DND-41 (cell line): Measurements from ENCODE around the gene SLAMF1.
"Not testable (repeated sequence)": the region's sequence is repeated elsewhere in the genome, so short reads cannot be mapped to it uniquely, and the experiment has no call there.

Experiments used
- ATAC-seq: fragments of 200-7000 bp; cut with Tn5 transposase; 3 replicates; pipeline ENCODE4 v1.9.1; 2021; ENCODE audit warnings: low read depth; ENCODE audit not compliant: insufficient read depth
- DNase-seq: peaks from one replicate; pipeline ENCODE4 v3.0.0-alpha.2; 2020
- H2AFZ ChIP-seq: 2 replicates; pipeline ENCODE4 v1.6.0; 2012; ENCODE audit warnings: low read depth, low read length
- H3K27ac ChIP-seq: 2 replicates; pipeline ENCODE4 v1.5.1; 2012; ENCODE audit warnings: low read length, inconsistent platforms
- H3K27me3 ChIP-seq: fragments of 200-600 bp; sonication (generic); 2 replicates; pipeline ENCODE4 v1.6.0; 2012; ENCODE audit warnings: low read length, mild to moderate bottlenecking, inconsistent platforms; ENCODE audit not compliant: insufficient read depth, poor library complexity
- H3K36me3 ChIP-seq: 2 replicates; pipeline ENCODE4 v1.5.1; 2012; ENCODE audit warnings: low read length, inconsistent platforms; ENCODE audit not compliant: insufficient read depth
- H3K4me1 ChIP-seq: 2 replicates; pipeline ENCODE4 v1.5.1; 2012; ENCODE audit warnings: mild to moderate bottlenecking, low read length; ENCODE audit not compliant: insufficient read depth
- H3K4me2 ChIP-seq: 2 replicates; pipeline ENCODE4 v1.6.0; 2012; ENCODE audit warnings: mild to moderate bottlenecking, moderate library complexity, low read length, inconsistent platforms; ENCODE audit not compliant: insufficient read depth
- H3K4me3 ChIP-seq, 2 experiments: fragments of 200-600 bp in 1 of 2; shearing (Covaris generic) in 1 of 2; 2 replicates each; pipeline ENCODE4 v1.5.1; 2012 to 2016; ENCODE audit warnings: inconsistent platforms in 2 of 2, low read length in 2 of 2, mild to moderate bottlenecking in 2 of 2, low read depth in 1 of 2, moderate library complexity in 1 of 2
- H3K79me2 ChIP-seq: 2 replicates; pipeline ENCODE4 v1.6.0; 2012; ENCODE audit warnings: low read length, inconsistent platforms; ENCODE audit not compliant: insufficient read depth
- H3K9ac ChIP-seq: 2 replicates; pipeline ENCODE4 v1.6.0; 2012; ENCODE audit warnings: low read depth, mild to moderate bottlenecking, inconsistent platforms, low read length, moderate library complexity
- H3K9me3 ChIP-seq: 2 replicates; pipeline ENCODE4 v1.5.1; 2012; ENCODE audit warnings: low read length, moderate library complexity, mild to moderate bottlenecking, inconsistent platforms; ENCODE audit not compliant: insufficient read depth, severe bottlenecking
- H4K20me1 ChIP-seq: 2 replicates; pipeline ENCODE4 v1.6.0; 2012; ENCODE audit warnings: low read length; ENCODE audit not compliant: insufficient read depth
- CTCF ChIP-seq: IDR thresholded peaks from 2 replicates; pipeline ENCODE4 v1.5.1; 2012; ENCODE audit warnings: borderline replicate concordance, low read length, moderate library complexity, mild to moderate bottlenecking; ENCODE audit not compliant: poor library complexity, severe bottlenecking; ENCODE audit errors: extremely low read depth
- EZH2 ChIP-seq: IDR thresholded peaks from 3 replicates; pipeline ENCODE4 v1.6.1; 2012; ENCODE audit warnings: borderline replicate concordance, low read depth, mild to moderate bottlenecking, moderate library complexity, low read length, inconsistent platforms; ENCODE audit not compliant: severe bottlenecking

The SLAMF1 gene

GRCh38 chr1:160565564-160565963 is 81.3 kb downstream of the SLAMF1 start:
- ATAC-seq (no peak), DNase-seq (no peak)
- Histone ChIP-seq H3K79me2 (no peaks in the 10 kb centered on the region), H4K20me1 (no peaks in the 10 kb centered on the region), H3K36me3 (peaks cover 4% of the 10 kb centered on the region; the same call in 1 of the 2 replicates), H2AFZ (no peak overlapping the region), H3K9me3 (peaks cover 4% of the 10 kb centered on the region), H3K4me2 (no peak overlapping the region), H3K27me3 (no peaks in the 10 kb centered on the region), H3K27ac (0 out of 2 replicates have a peak overlapping the region, but pooled peaks have one; percentile 11), H3K4me1 (peaks cover 48% of the 10 kb centered on the region), H3K9ac (no peak overlapping the region), H3K4me3 (no peak overlapping the region)
- TF ChIP-seq EZH2: no peak
- TF ChIP-seq CTCF: no peak

- not testable (repeated sequence) for H3K9me3 ChIP-seq, ATAC-seq, H4K20me1 ChIP-seq, H3K27ac ChIP-seq, DNase-seq, H2AFZ ChIP-seq, H3K9ac ChIP-seq, H3K4me3 ChIP-seq, H3K4me2 ChIP-seq, H3K36me3 ChIP-seq, H3K79me2 ChIP-seq, H3K27me3 ChIP-seq
- H3K4me1 ChIP-seq: peaks cover 43% of the 10 kb centered on the region
These were observed 83.6 kb downstream of the SLAMF1 start for GRCh38 chr1:160563230-160563629.

DNA sequence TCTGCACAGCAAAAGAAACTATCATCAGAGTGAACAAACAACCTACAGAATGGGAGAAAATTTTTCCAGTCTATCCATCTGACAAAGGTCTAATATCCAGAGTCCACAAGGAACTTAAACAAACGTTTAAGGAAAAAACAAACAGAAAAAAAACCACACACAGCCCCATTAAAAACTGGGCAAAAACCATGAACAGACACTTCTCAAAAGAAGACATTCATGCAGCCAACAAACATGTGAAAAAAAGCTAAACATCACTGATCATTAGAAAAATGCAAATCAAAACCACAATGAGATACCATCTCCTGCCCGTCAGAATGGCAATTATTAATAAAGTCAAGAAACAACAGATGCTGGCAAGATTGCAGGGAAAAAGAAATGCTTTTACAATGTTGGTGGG is 84.1 kb downstream of the SLAMF1 start:
- not testable (repeated sequence) for H3K9ac ChIP-seq, H3K36me3 ChIP-seq, H3K27me3 ChIP-seq, H3K4me3 ChIP-seq, DNase-seq, H3K9me3 ChIP-seq, H3K79me2 ChIP-seq, ATAC-seq, H3K27ac ChIP-seq, H3K4me2 ChIP-seq, H4K20me1 ChIP-seq, H2AFZ ChIP-seq
- peaks cover 41% of the 10 kb centered on the region for H3K4me1 ChIP-seq

GRCh38 chr1:160560806-160561205 is 86.0 kb downstream of the SLAMF1 start:
- Histone ChIP-seq H3K4me1 (peaks cover 31% of the 10 kb centered on the region), H3K27me3 (no peaks in the 10 kb centered on the region), H3K79me2 (no peaks in the 10 kb centered on the region), H3K27ac (no peak overlapping the region), H3K4me3 (no peak overlapping the region), H2AFZ (no peak overlapping the region), H3K9ac (no peak overlapping the region), H3K4me2 (no peak overlapping the region), H4K20me1 (no peaks in the 10 kb centered on the region), H3K9me3 (peaks cover 4% of the 10 kb centered on the region), H3K36me3 (peaks cover 4% of the 10 kb centered on the region; the same call in 1 of the 2 replicates)
- TF ChIP-seq EZH2 (no peak), CTCF (no peak)
- no peak for DNase-seq
- no peak for ATAC-seq
